HL-60/S4 (cell line): ENCODE measurements around the gene BPGM.
"Not testable (repeated sequence)": the region's sequence is repeated elsewhere in the genome, so short reads cannot be mapped to it uniquely, and the experiment has no call there.

Experiments
- in situ Hi-C: fragments of 300-500 bp; cut with MboI; formaldehyde crosslinking; loops from 2 replicates; pipeline ENCODE4 v1.14.3; 2022; ENCODE audit warnings: low sequenced_read_pairs

Gene BPGM

DNA sequence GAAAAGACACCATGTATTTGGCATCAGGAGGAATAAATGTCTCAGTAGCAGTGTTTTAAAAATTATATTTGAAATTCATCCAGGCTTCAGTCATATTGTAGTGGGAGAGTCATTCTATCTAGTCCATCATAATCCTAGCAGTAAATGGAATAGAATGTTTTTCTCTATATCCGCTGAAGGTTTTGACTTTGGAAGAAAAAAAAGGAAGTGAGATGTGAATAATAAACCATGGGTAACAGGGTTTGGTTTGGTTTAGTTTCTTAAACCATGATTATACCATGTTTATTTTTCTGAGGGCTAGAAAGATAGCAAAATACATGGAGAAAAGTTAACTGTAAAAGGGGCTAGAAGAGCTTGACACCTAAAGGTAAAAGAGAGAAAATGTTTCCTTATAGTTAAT is 16.4 kb upstream of the BPGM start:
- in situ Hi-C loops, result no loop called here

DNA sequence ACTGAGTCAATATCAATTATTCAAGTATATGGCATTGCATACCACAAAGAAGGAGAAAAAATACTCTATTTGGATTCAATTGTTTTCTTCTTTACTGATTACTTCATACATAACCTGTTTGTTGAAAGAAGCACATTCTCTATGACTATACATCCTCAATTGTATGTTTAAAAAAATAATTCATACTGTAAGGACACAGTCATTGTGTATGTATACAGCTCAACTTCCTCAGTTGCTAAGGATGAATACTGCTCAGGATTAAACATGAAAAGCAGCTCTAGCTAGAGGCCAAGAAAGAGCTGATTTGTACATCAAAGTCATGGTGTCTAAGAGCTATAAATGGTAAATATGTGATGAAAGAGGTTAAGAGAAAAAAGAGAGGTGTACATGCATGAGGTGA is 15.8 kb upstream of the BPGM start:
- in situ Hi-C loops, result no loop called here

DNA sequence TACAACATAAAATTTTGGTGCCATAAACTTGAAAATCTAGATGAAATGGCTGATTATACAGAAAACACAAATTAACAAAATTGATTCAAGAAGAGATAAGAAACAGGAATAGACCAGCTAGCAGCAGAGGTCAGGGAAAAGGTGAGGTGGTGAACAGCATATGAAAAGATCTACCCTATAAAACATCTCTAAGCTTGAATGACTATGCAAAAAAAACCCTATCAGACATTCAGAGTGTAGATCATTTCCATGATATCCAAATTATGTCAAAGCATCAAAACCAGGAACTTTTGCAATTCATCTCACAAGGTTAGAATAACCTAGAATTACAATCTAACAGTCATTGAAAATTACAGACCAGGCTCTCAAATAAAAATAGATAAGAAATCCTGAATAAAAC is 14.6 kb upstream of the BPGM start:
- in situ Hi-C loops, result no loop called here

DNA sequence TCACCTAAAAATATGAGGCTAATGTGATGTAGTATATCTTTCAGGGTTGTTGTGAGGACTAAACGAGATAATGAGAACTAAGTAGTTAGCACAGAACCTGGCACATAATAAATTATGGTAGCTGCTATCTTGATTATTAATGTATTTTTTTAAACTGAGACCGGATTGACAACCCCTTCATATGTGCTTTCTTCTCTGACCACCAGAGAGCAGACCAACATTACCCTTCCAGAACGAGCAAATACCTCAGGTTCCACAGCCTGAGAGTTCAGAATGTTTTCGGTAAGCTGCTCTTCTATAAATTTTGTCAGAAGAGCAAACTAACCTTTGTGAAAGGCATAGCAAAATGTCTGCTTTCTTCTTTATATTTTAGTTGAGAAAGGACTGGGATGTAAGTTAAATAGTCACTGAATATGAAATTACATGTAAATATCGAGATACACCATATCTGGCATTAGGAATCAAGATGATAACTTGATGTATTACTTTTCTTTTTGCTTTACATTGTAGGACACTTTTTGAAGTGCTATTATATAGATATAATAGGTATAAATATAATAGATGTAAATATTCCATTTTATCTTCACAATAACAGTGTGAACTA is 13.6 kb upstream of the BPGM start:
- in situ Hi-C loops, result no loop called here

DNA sequence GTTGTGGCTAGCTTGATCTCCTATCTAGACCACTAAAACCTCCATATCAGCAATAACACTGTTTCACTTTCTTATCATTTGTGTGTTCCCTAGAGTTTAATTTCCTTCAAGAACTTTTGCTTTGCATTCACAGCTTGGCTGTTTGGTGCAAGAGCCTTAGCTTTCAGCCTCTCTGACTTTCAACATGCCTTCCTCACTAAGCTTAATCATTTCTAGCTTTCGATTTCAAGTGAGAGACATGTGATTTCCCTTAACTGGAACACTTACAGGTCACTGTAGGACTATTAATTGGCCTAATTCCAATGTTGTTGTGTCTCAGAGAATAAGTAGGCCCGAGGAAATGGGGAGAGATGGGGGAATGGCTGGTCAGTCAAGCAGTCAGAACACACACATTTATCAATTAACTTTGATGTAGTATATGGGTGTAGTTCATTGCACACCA is 10.6 kb upstream of the BPGM start:
- in situ Hi-C loops, result no loop called here

DNA sequence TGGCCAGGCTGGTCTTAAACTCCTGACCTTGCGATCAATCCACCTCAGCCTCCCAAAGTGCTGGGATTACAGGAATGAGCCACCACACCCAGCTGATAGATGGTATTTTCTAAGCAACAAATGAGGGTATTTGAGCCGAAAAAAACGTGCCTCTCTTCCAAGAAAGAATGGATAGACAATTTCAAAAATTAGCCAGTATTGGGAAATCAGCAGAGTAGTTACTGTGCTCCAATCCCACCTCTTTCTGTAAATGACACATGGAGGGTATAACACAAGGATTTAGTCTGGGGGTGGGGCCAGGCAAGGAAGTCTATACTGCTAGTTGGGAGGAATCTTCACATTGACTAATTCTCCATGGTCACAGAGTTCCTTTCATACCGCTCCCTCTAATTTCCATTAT is 9.2 kb upstream of the BPGM start:
- in situ Hi-C loops, result no loop called here

DNA sequence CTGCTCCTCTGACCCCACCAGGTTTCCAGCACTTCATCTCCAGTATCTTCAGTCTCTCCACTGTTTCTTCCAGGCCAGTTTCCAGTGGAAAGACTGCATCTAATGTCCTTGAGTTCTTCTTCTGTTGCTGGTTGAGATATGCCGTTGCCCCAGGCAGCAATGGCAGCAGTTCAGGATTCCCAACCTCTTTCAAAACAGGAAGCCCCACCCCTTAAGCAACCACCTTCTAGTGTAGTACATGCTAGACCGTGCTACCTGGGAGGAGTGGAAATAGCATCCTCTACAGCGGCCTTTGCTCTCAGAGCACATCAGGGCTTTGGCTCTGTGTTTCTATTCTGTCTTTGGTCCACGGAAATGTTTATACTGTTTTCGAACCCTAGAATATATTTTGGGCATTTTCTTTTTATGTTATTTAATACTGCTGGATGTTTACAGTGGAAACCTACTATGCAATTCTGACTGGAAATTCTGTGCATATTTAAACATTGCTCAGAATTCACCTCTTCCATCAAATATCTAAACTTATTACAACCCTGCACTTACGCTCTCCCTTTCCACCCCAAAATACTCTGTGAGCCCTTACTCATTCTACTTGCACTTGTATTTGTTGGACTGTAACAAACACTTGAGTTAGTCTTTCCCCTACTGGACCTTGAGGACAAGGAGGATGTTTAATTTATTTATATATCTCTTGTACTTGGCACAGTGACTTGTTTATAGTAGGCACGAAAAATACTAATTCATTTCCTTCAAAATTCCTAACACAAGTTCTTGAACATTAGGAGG is 8.5 kb upstream of the BPGM start:
- in situ Hi-C loops, result no loop called here

DNA sequence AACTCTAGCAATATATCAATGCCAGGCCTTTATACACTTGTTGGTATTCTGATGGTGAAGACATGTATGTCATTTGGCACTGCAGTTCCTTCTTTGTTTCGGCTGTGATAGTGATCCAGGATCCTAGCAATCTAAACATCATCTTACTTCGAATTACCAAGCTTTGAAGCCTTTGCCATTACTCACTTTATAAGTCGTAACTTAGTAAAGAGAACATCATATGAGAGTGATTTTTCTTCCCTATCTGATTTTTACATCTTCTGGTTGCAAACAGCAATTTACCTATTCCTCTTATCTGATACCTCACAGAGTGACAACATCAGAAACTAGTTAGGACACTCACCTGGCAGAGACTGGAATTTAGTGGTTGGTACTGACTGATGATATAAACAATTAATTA is 7.6 kb upstream of the BPGM start:
- in situ Hi-C loops, result no loop called here

DNA sequence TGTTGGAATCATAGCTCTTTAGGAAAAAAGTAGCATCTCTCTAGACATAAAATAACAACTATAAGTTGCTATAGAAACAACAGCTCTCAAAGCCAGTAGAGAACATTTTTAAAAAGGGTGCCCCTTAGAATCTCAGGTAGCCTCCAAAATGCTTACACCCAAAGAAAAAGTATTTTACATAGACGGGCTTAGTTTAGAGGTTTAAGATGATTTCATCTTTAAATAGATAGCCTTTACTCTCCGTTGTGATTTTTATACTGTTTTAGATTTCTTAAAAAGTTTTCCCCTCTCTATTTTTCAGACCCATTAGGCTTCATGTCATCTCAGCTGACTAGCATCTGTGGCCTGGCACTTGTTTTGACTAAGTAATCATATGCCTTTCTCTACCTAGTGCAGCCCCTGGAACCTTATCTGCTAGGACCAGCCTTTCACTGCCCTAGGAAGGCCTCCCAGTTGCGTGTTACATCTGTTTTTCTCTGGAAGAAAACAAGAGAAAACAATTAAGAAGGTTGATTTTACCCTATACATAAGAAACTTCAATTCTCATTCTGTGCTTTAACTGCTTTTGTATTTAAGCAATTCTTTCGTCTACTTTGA is 6.9 kb upstream of the BPGM start:
- in situ Hi-C loops, result no loop called here

DNA sequence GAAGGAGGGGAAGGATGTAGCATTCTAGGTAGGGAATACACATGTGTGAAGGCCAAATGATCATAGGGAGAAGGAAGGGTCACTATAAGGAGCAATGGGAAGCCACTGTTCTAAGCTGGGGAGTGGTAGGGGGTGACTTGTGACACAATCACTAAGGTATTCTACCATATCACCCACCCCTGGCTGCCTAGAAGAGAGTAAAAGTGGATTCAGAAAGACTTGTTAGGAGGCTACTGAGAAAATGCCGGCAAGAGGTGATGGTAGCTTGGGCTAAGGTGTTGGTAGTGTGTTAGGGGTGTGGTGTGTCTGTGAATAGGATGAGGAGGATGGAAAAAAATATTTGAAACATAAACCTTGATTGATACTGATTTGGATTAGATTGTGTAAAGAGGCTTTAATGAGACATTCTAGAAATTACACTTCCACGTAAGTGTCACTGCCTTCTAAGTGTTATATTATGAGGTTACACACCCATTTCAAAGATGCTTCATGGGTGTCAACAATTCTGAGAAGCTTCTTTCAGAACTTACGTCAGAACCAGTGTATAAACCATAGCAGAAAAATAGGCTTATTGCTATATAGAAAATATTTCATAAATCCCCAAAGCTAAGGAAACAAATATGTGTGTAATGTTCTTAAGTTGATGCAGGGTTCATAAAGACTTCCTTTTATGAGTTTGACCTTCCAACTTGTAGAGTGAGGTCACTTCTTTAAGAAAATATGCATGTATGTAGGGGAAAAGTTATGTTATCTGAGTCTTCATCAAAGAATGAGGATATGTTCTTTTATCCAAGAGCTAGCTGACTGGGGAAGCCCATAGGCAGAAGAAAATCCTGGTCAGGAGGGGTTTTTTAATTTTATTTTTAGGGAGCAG is 5.6 kb upstream of the BPGM start:
- in situ Hi-C loops, result no loop called here

DNA sequence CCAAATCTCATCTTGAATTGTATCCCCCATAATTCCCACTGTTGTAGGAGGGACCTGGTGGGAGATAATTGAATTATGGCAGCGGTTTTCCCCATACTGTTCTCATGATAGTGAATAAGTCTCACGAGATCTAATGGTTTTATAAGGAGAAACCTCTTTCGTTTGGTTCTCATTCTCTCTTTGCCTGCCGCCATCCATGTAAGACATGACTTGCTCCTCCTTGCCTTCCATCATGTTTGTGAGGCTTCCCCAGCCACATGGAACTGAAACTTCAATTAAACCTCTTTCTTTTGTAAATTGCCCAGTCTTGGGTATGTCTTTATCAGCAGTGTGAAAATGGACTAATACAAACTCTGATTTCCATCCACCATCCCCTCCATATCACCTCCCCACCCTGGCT is 4.7 kb upstream of the BPGM start:
- in situ Hi-C loops, result not testable (repeated sequence)

DNA sequence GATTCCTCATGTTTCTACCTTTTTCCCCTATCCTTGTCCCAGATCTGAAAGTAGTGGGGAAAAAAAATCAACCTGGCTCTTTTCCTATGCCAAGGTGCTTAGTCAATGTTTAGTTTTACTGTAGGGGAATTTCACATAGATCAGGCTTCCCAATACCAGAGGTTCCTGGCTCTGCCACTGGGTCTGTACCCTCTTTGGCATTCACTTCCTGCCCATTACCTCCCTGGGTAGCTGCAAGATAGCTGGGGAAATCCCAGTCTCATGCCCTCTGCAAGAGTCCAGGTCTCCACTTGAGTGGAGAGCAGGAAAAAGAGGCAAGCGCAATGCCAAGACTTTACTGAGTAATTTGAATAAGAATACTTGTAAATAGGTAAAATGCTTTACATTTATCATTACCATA is 3.5 kb upstream of the BPGM start:
- in situ Hi-C loops, result no loop called here

DNA sequence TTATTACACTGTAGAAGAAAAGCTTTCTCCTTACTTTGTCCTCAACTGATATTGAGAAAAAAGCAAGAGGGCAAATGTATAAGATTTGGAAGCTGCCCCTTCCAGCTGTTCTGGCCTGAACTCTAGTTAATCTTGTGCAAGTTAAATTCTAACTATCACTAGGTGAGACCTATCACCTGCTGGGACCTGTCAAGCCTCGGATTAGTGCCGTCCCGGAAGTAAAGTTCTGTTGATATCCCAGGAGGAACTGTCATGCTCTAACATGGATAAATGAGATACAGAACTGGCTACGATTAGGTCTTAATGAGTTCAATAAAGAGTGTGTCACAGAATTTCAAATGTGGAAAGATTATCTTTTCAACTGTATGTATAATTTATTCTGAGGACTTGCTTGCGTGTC is 1.2 kb upstream of the BPGM start:
- in situ Hi-C loops, result no loop called here

DNA sequence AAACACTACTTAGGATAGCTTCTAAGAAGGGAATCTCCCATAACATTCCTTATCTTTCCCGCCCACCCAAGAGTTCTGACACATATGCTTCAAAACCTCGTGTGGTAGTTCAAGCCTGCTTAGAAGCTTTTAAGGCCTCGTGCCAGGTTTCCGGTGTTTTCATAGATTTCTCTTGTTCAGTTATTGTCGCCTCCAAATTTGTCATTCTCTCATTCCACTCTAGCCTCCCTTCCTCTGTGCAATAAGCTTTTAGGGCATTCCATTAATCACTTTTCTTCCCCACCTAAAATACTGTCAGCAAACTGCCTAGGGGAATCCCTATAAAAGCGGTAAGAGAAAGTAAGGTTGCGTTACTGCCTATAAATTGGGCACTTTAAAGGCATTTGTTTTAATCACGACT is 718 bp upstream of the BPGM start:
- in situ Hi-C loops, result no loop called here

DNA sequence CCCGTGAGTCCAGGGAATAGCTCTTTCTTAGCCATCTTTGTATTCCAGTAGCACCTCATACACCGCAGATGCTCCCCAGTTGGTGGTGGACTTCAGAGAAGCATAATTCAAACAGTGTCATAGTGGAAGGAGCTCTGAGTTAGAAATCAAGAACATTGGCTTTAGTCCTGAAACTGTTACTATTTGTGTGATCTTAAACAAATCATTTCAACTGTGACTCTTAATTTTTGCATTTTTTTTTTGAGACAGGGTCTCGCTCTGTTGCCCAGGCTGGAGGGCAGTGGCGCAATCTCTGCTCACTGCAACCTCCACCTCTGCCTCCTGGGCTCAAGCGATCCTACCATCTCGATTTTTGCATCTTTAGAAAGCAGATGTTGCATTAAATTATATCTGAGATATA is 1.8 kb downstream of the BPGM start:
- in situ Hi-C loops, result no loop called here

DNA sequence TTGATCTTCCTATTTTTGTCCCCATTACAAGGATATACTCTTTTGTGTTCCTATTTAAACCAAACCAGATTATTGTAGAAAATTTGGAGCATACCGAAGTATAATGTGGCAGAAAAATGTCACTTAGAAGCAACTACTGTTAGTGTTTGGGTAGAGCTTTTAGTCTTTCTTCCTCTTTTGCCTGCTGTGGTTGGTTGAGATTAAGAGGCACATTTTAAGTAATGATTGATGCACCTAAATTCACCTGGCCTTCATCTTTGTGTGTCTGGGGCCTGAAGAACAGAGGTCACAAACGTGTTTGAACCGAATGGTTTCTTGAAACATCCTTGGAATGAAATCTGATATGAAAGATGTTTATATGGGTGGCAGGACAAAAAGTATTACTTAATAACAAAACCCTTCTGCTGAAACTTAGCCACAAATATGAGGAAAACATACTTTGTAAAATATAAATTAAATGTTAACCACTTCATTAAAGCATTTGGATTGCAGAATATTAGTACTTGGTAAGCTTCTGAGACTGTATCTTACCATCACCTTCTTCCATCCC is 2.6 kb downstream of the BPGM start:
- in situ Hi-C loops, result no loop called here

DNA sequence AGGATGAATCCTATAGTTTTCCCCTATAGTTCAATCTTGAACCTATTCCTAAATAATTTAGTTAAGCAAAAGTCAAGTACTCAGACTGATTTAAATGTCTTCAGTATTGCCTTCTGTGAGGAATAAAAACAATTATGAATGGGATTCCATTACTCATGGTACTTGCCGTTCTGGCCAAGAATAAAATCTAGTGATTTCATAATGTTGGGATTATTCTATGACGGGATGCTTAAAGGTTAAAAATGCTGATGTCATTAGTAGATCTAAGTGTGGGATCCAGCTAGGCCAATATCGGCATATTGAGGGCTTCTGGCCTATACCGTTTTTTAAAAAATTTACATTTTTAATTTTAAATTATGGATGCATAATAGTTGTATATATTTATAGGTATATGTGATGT is 5.3 kb downstream of the BPGM start:
- in situ Hi-C loops, result no loop called here

DNA sequence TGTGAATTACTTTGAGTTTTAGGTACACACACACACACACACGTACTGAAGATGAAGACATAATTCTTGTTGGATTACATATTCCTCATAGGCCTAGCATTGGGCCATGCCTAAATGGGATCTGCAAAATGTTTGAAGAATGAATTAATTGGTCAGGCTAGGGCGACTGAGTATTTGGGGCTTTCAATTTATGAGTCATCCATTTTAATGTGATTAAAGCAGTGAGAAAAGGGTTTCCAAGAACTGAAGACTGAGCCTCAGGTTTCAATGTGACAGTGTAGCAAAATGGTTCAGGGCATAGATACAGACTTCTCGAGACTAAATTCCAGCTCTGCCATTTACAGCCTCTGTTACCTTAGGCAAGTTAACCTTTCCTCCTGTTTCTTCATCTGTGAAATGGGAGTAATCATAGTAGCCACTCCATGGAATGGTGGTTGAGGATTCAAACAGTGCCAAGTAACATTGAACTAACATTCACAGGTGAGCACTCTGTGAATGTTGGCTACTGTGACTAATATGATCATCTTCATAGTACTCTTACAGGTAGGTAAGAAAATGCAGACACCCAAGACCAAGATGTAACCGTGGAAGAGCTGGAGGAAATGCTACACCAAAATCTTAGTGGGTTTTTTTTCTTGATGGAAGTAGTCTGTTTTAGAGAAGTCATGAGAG is 7.6 kb downstream of the BPGM start:
- in situ Hi-C loops, result no loop called here

DNA sequence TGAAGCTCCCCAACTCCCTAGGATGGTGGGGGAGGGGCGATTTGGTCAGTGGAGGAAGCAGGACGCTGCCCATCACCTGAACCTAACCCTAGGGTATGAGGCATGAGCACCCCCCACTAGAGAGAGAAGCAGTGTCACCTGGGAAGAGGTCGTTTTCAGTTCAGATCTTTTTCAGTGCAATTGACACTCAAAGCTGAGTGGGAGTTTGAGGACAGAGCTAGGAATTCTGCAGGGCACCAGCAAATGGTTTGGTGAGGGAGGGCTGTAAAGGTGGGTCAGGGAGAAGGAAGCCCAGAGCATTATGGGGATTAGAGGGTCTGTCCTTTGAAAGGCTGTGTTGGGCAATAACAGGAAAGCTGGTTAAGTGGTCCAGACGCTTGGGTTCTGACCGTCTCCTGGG is 10.9 kb downstream of the BPGM start:
- in situ Hi-C loops, result no loop called here

DNA sequence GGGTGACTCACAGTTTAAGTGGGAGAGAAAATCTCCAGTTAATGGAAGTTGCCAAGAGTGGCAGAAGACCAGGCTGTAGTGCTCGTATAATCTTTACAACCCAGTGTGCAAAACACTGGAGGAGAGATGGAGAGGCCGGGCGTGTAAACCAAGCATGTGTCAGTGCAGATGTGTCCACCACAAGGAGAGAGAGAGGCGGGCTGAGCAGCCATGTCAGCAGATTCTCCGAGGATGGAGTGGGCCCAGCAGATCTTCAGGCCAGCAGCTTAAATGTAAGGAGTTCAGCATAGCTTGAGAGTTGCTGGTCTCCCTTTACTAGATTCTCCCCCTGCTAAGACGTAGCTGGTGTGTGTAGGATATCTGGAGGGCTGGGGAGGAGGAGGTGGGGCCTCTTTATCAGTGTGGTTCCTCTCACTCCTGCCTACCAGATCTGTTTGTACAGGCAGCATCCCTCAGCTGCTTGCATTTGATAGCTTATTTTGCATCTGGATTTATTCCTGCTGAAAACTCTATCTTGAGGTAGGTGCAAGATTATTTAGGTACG is 13.7 kb downstream of the BPGM start:
- in situ Hi-C loops, result no loop called here
